Esophagus squamous epithelium (tissue), 4 donors: ENCODE results near the gene NR3C2.

Source experiments
- CTCF ChIP-seq, 6 experiments: fragments of 450-650 bp in 4 of 6; fragments of 200-600 bp in 2 of 6; sonication (generic) in 2 of 6; IDR thresholded peaks; one replicate each; pipeline ENCODE4 v1.5.1; 2016 to 2019; ENCODE audit warnings: antibody characterized with exemption in 6 of 6, mild to moderate bottlenecking in 4 of 6, moderate library complexity in 4 of 6
- POLR2A ChIP-seq, 4 donors: fragments of 450-650 bp; IDR thresholded peaks; one replicate each; pipeline ENCODE4 v1.6.1; 2017; ENCODE audit warnings: antibody characterized with exemption in 4 of 4, mild to moderate bottlenecking in 4 of 4, moderate library complexity in 3 of 4

- TF ChIP-seq CTCF (IDR thresholded peaks at IDR 0.05): no peak
- no peak for TF ChIP-seq POLR2A (IDR thresholded peaks at IDR 0.05)
Measured at GRCh38 chr4:148192526-148192925, 249.7 kb downstream of the NR3C2 start.
